ENCODE results near the gene CTF1.

Gene CTF1

GRCh38 chr16:30925995-30926811, 29.8 kb downstream of the CTF1 start:
- H3K4me3 ChIP-seq (replicated peaks; ENCODE audit: low read depth, low read length): no peak overlapping the region
- DNase-seq (ENCODE audit: extremely low read depth, low read depth): no peak
- TF ChIP-seq CTCF (IDR thresholded peaks at IDR 0.05; ENCODE audit: low read depth, low read length, missing control alignments): no peak

GRCh38 chr16:30926937-30927788, 30.7 kb downstream of the CTF1 start:
- no peak for DNase-seq (ENCODE audit: extremely low read depth, low read depth)
- TF ChIP-seq CTCF (IDR thresholded peaks at IDR 0.05; ENCODE audit: low read depth, low read length, missing control alignments): no peak
- no peak overlapping the region for H3K4me3 ChIP-seq (replicated peaks; ENCODE audit: low read depth, low read length)

- no peak for DNase-seq (ENCODE audit: extremely low read depth, low read depth)
- TF ChIP-seq CTCF (IDR thresholded peaks at IDR 0.05; ENCODE audit: low read depth, low read length, missing control alignments): no peak
- H3K4me3 ChIP-seq (replicated peaks; ENCODE audit: low read depth, low read length): no peak overlapping the region
Measured at GRCh38 chr16:30927789-30928378, 31.5 kb downstream of the CTF1 start.

- no peak overlapping the region for H3K4me3 ChIP-seq (replicated peaks; ENCODE audit: low read depth, low read length)
- no peak for DNase-seq (ENCODE audit: extremely low read depth, low read depth)
- TF ChIP-seq CTCF (IDR thresholded peaks at IDR 0.05; ENCODE audit: low read depth, low read length, missing control alignments): no peak
Measured at GRCh38 chr16:30928390-30928789, 32.0 kb downstream of the CTF1 start.

GRCh38 chr16:30929167-30929566, 32.8 kb downstream of the CTF1 start:
- TF ChIP-seq CTCF (IDR thresholded peaks at IDR 0.05; ENCODE audit: low read depth, low read length, missing control alignments): no peak
- DNase-seq (ENCODE audit: extremely low read depth, low read depth): no peak
- H3K4me3 ChIP-seq (replicated peaks; ENCODE audit: low read depth, low read length): no peak overlapping the region

- no peak for DNase-seq (ENCODE audit: extremely low read depth, low read depth)
- no peak for TF ChIP-seq CTCF (IDR thresholded peaks at IDR 0.05; ENCODE audit: low read depth, low read length, missing control alignments)
- H3K4me3 ChIP-seq (replicated peaks; ENCODE audit: low read depth, low read length): no peak overlapping the region
Measured at GRCh38 chr16:30930160-30930571, 33.8 kb downstream of the CTF1 start.
